Measurements from ENCODE around the gene BTBD10.

DNA sequence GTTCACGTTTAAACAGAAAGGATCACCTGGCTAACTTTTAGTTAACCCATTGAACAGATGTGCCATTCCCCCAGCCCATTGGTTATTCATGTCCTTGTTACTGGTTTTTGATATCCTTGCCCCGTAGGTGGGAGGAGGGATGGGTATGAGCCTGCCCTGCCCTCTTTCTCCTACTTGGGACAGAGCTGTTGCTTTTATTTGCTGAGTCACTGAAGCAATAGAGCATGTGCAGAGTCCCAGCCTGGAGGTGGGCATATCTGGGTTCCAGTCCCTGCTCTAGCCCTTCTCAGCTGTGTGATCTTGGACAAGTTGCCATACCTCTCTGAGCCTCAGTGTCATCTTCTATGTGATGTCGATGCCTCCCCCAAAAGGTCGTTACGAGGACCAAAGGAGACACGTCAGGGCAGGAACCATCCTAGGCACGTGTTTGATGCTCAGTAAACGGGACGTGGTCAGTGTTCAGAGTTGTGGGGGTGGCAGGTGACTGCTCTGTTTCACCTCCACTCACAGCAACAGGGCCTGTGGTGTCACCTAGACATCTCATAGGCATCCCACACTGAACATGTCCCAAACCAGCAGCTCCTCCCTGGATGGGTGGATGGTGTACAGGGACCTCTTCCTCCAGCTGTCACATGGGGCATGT, 124.5 kb downstream of the BTBD10 start:
- TF ChIP-seq, protein P1, sequence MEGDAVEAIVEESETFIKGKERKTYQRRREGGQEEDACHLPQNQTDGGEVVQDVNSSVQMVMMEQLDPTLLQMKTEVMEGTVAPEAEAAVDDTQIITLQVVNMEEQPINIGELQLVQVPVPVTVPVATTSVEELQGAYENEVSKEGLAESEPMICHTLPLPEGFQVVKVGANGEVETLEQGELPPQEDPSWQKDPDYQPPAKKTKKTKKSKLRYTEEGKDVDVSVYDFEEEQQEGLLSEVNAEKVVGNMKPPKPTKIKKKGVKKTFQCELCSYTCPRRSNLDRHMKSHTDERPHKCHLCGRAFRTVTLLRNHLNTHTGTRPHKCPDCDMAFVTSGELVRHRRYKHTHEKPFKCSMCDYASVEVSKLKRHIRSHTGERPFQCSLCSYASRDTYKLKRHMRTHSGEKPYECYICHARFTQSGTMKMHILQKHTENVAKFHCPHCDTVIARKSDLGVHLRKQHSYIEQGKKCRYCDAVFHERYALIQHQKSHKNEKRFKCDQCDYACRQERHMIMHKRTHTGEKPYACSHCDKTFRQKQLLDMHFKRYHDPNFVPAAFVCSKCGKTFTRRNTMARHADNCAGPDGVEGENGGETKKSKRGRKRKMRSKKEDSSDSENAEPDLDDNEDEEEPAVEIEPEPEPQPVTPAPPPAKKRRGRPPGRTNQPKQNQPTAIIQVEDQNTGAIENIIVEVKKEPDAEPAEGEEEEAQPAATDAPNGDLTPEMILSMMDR (conservative IDR thresholded peaks at IDR 0.05 in 1 of 2, IDR thresholded peaks at IDR 0.05 in 1 of 2; ENCODE audit: low read depth in 1 of 2, low read length in 2 of 2) = no peak
- TF ChIP-seq EZH2 (IDR thresholded peaks at IDR 0.05; ENCODE audit: low read length, missing control alignments) = no peak
